ENCODE measurements around the gene OGDH. TPM values are rescaled to one million over a fixed set of nuclear protein-coding genes. Genes with fewer than 3 reads are reported as not detected.

The OGDH gene
- total and polyA plus RNA-seq, 10 of the 15 experiments (the other 5 are each of a cell fraction or from before 2014, with no cell fraction given) = 4.1 to 103 (median 48.4) TPM

GRCh38 chr7:44615149-44615611 is 8.8 kb downstream of the OGDH start:
- intact Hi-C loops (cut with micrococcal nuclease; ENCODE audit: unreplicated experiment) (no loop called here), in situ Hi-C loops (cut with MboI) (no loop called here)
- Histone ChIP-seq H3K27me3 (replicated peaks in 1 of 2; ENCODE audit: control insufficient read depth in 2 of 2, insufficient read depth in 2 of 2, low read length in 1 of 2) (no peaks in the 10 kb centered on the region), H3K79me2 (ENCODE audit: control insufficient read depth, insufficient read depth, low read length) (peaks cover 84% of the 10 kb centered on the region), H3K27ac (ENCODE audit: control insufficient read depth, insufficient read depth) (peak overlapping the region; percentile 46), H3K4me1 (ENCODE audit: control insufficient read depth, insufficient read depth, low read length) (peaks cover 40% of the 10 kb centered on the region), H3K4me3 (no peak overlapping the region), H2AFZ (ENCODE audit: control insufficient read depth, low read depth, low read length) (no peak overlapping the region), H3K9me3 (replicated peaks; ENCODE audit: control insufficient read depth, insufficient read depth, low read length) (no peaks in the 10 kb centered on the region), H3K9ac (ENCODE audit: control insufficient read depth, insufficient read depth, low read length) (no peak overlapping the region), H3K36me3 (ENCODE audit: control insufficient read depth in 2 of 2, insufficient read depth in 2 of 2, low read length in 1 of 2) (peaks cover 0 to 7% of the 10 kb centered on the region in 2 experiments; a peak in 2 of 4 replicates), H3K4me2 (ENCODE audit: control insufficient read depth, insufficient read depth) (peak overlapping the region; percentile 1; the same call in 1 of the 2 replicates), H4K20me1 (ENCODE audit: control insufficient read depth, insufficient read depth) (no peaks in the 10 kb centered on the region)
- 50% methylated on average over 2 of the region's 2 CpGs for WGBS (ENCODE audit: insufficient coverage, insufficient replicate concordance, low lambda C conversion rate, missing lambda C conversion rate)
- DNase-seq (ENCODE audit: low read depth, low spot score) (no peak), ATAC-seq (peak; percentile 58), FAIRE-seq (no peak)
- SMC1A ChIA-PET (ENCODE audit: uncharacterized antibody, unreplicated experiment) = interaction anchor here (2.7 to 4.3 kb wide), 2 partner anchors 20 to 24 kb away, joined by 13 to 19 read pairs; no protein-coding TSS in a partner anchor
- no TSS peak for BruUV-seq (replicated peaks)
- RAD21 ChIA-PET (ENCODE audit: unreplicated experiment) = interaction anchor here (10.1 kb wide), 1 partner anchor 19 kb away, joined by 130 read pairs; no protein-coding TSS in a partner anchor
- CTCF ChIA-PET = interaction anchor here (1.2 kb wide), 1 partner anchor 135 kb away, joined by 3 read pairs; no protein-coding TSS in a partner anchor
- TF ChIP-seq SMAD5 (IDR thresholded peaks at IDR 0.05; ENCODE audit: low read depth) = no peak
- TF ChIP-seq CHD1 (IDR thresholded peaks at IDR 0.05; ENCODE audit: low read depth, low read length) = no peak
- peak in 1 of 2 experiments; percentile 40; a peak in 1 of 4 replicates for TF ChIP-seq SRF (IDR thresholded peaks at IDR 0.05; ENCODE audit: low read depth in 2 of 2, low read length in 2 of 2)
- peak; percentile 37; the same call in 1 of the 2 replicates for TF ChIP-seq CREM (IDR thresholded peaks at IDR 0.05; ENCODE audit: low read depth)
- TF ChIP-seq RUNX3 (IDR thresholded peaks at IDR 0.05; ENCODE audit: low read length) = 0 out of 2 replicates have a peak, but pooled peaks have one; percentile 13
- 0 out of 2 replicates have a peak, but pooled peaks have one; percentile 18 for TF ChIP-seq BCL11A (IDR thresholded peaks at IDR 0.05; ENCODE audit: low read depth, low read length)
- TF ChIP-seq ATF7 (IDR thresholded peaks at IDR 0.05; ENCODE audit: low read depth) = peak; percentile 65
- TF ChIP-seq JUNB (IDR thresholded peaks at IDR 0.05) = 0 out of 2 replicates have a peak, but pooled peaks have one; percentile 11
- no peak for TF ChIP-seq BRCA1 (IDR thresholded peaks at IDR 0.05; ENCODE audit: low read depth, low read length)
- peak; percentile 56; the same call in 1 of the 2 replicates for TF ChIP-seq ATF2 (IDR thresholded peaks at IDR 0.05; ENCODE audit: low read length)
- no peak for TF ChIP-seq NFIC (IDR thresholded peaks at IDR 0.05; ENCODE audit: low read depth, low read length)
- TF ChIP-seq SPI1 (IDR thresholded peaks at IDR 0.05; ENCODE audit: borderline replicate concordance, insufficient read depth, low read depth, low read length) = peak; percentile 28; the same call in 1 of the 2 replicates
- TF ChIP-seq EED (IDR thresholded peaks at IDR 0.05; ENCODE audit: low read depth) = 0 out of 2 replicates have a peak, but pooled peaks have one; percentile 28
- TF ChIP-seq RAD21 (IDR thresholded peaks at IDR 0.05; ENCODE audit: insufficient read depth, low read depth, low read length) = no peak
- TF ChIP-seq CREB1 (IDR thresholded peaks at IDR 0.05; ENCODE audit: low read depth) = 0 out of 2 replicates have a peak, but pooled peaks have one; percentile 51
- POLR2A ChIA-PET = interaction anchor here (0.6 to 0.7 kb wide), 3 partner anchors 10 to 59 kb away, joined by 3 to 7 read pairs (median 5); no protein-coding TSS in a partner anchor
